SJSA1 (cell line): ENCODE data around the gene IL1RAPL1. TPM values are rescaled to one million over a fixed set of nuclear protein-coding genes. Genes with fewer than 3 reads are reported as not detected.
"Not testable (repeated sequence)": the region's sequence is repeated elsewhere in the genome, so short reads cannot be mapped to it uniquely, and the experiment has no call there.

Experiments
- DNase-seq, 2 experiments: peaks; one replicate each; pipeline ENCODE4 v3.0.0-alpha.2; 2015 to 2020; ENCODE audit warnings: low spot score in 2 of 2, low read depth in 1 of 2
- H3K27ac ChIP-seq: fragments of 250-450 bp; sonication (Bioruptor Pico); 2 replicates; pipeline ENCODE4 v1.5.1; 2020; ENCODE audit warnings: mild to moderate bottlenecking, moderate library complexity
- H3K27me3 ChIP-seq: fragments of 250-450 bp; sonication (Bioruptor Pico); replicated peaks from 2 replicates; pipeline ENCODE4 v1.5.1; 2020; ENCODE audit warnings: mild to moderate bottlenecking, moderate library complexity
- H3K36me3 ChIP-seq: fragments of 250-450 bp; sonication (Bioruptor Pico); 2 replicates; pipeline ENCODE4 v1.5.1; 2020; ENCODE audit warnings: mild to moderate bottlenecking
- H3K4me1 ChIP-seq: fragments of 250-450 bp; sonication (Bioruptor Pico); replicated peaks from 2 replicates; pipeline ENCODE4 v1.6.1; 2021; ENCODE audit warnings: mild to moderate bottlenecking
- H3K4me3 ChIP-seq: fragments of 250-450 bp; sonication (Bioruptor Pico); 2 replicates; pipeline ENCODE4 v1.5.1; 2020; ENCODE audit warnings: mild to moderate bottlenecking
- H3K9me3 ChIP-seq: fragments of 250-450 bp; sonication (Bioruptor Pico); replicated peaks from 2 replicates; pipeline ENCODE4 v1.5.1; 2020; ENCODE audit warnings: mild to moderate bottlenecking
- total RNA-seq: library from RNA; depleted of rRNA; stranded (reverse); fragments of >200 nt; shearing (Covaris generic); gene quantifications from 2 replicates; pipeline ENCODE4 v1.2.3, GENCODE V29; 2014

IL1RAPL1 gene
- total RNA-seq, 1 experiment from 2014 or later: not detected

GRCh38 chrX:29348288-29348687 lies 761.0 kb downstream of the IL1RAPL1 start:
- Histone ChIP-seq H3K27me3 (no peaks in the 10 kb centered on the region), H3K27ac (no peak overlapping the region), H3K9me3 (no peaks in the 10 kb centered on the region), H3K36me3 (no peaks in the 10 kb centered on the region), H3K4me1 (no peaks in the 10 kb centered on the region), H3K4me3 (no peak overlapping the region)
- no peak for DNase-seq

GRCh38 chrX:29359276-29359675 lies 772.0 kb downstream of the IL1RAPL1 start:
- no peaks in the 10 kb centered on the region for H3K9me3 ChIP-seq
- H3K27me3 ChIP-seq: no peaks in the 10 kb centered on the region
- no peak for DNase-seq
- no peak overlapping the region for H3K4me3 ChIP-seq
- no peaks in the 10 kb centered on the region for H3K4me1 ChIP-seq
- no peaks in the 10 kb centered on the region for H3K36me3 ChIP-seq
- H3K27ac ChIP-seq: no peak overlapping the region

GRCh38 chrX:29374765-29375164 lies 787.5 kb downstream of the IL1RAPL1 start:
- DNase-seq, H3K27me3 ChIP-seq, H3K9me3 ChIP-seq, H3K36me3 ChIP-seq, H3K4me3 ChIP-seq, H3K4me1 ChIP-seq, H3K27ac ChIP-seq: not testable (repeated sequence)

- Histone ChIP-seq H3K27me3 (no peaks in the 10 kb centered on the region), H3K36me3 (no peaks in the 10 kb centered on the region), H3K27ac (no peak overlapping the region), H3K9me3 (no peaks in the 10 kb centered on the region), H3K4me3 (no peak overlapping the region), H3K4me1 (no peaks in the 10 kb centered on the region)
- DNase-seq: no peak
Measured at GRCh38 chrX:29376584-29376983, 789.3 kb downstream of the IL1RAPL1 start.

GRCh38 chrX:29382811-29383210 lies 795.6 kb downstream of the IL1RAPL1 start:
- H3K4me3 ChIP-seq: no peak overlapping the region
- DNase-seq: no peak
- no peaks in the 10 kb centered on the region for H3K27me3 ChIP-seq
- H3K27ac ChIP-seq: no peak overlapping the region
- H3K36me3 ChIP-seq: no peaks in the 10 kb centered on the region
- H3K4me1 ChIP-seq: no peaks in the 10 kb centered on the region
- H3K9me3 ChIP-seq: no peaks in the 10 kb centered on the region

- Histone ChIP-seq H3K9me3 (no peaks in the 10 kb centered on the region), H3K4me3 (no peak overlapping the region), H3K27ac (no peak overlapping the region), H3K36me3 (no peaks in the 10 kb centered on the region), H3K27me3 (no peaks in the 10 kb centered on the region), H3K4me1 (no peaks in the 10 kb centered on the region)
- no peak for DNase-seq
Measured at GRCh38 chrX:29388509-29388908, 801.3 kb downstream of the IL1RAPL1 start.

GRCh38 chrX:29397506-29397905 lies 810.3 kb downstream of the IL1RAPL1 start:
- Histone ChIP-seq H3K4me1 (no peaks in the 10 kb centered on the region), H3K4me3 (no peak overlapping the region), H3K36me3 (no peaks in the 10 kb centered on the region), H3K27me3 (no peaks in the 10 kb centered on the region), H3K9me3 (no peaks in the 10 kb centered on the region), H3K27ac (no peak overlapping the region)
- no peak for DNase-seq

GRCh38 chrX:29407357-29407756 lies 820.1 kb downstream of the IL1RAPL1 start:
- no peaks in the 10 kb centered on the region for H3K4me1 ChIP-seq
- no peaks in the 10 kb centered on the region for H3K27me3 ChIP-seq
- H3K27ac ChIP-seq: no peak overlapping the region
- no peak for DNase-seq
- no peaks in the 10 kb centered on the region for H3K9me3 ChIP-seq
- no peaks in the 10 kb centered on the region for H3K36me3 ChIP-seq
- H3K4me3 ChIP-seq: no peak overlapping the region

- Histone ChIP-seq H3K9me3 (no peaks in the 10 kb centered on the region), H3K27me3 (no peaks in the 10 kb centered on the region), H3K4me1 (no peaks in the 10 kb centered on the region), H3K36me3 (no peaks in the 10 kb centered on the region), H3K27ac (no peak overlapping the region), H3K4me3 (no peak overlapping the region)
- no peak for DNase-seq
Measured at GRCh38 chrX:29419774-29420553, 832.7 kb downstream of the IL1RAPL1 start.

GRCh38 chrX:29422034-29422433 lies 834.8 kb downstream of the IL1RAPL1 start:
- DNase-seq: no peak
- no peaks in the 10 kb centered on the region for H3K36me3 ChIP-seq
- H3K9me3 ChIP-seq: no peaks in the 10 kb centered on the region
- no peak overlapping the region for H3K4me3 ChIP-seq
- H3K27ac ChIP-seq: no peak overlapping the region
- no peaks in the 10 kb centered on the region for H3K27me3 ChIP-seq
- no peaks in the 10 kb centered on the region for H3K4me1 ChIP-seq

- H3K27ac ChIP-seq: no peak overlapping the region
- no peaks in the 10 kb centered on the region for H3K36me3 ChIP-seq
- no peaks in the 10 kb centered on the region for H3K4me1 ChIP-seq
- no peak for DNase-seq
- H3K4me3 ChIP-seq: no peak overlapping the region
- H3K27me3 ChIP-seq: no peaks in the 10 kb centered on the region
- no peaks in the 10 kb centered on the region for H3K9me3 ChIP-seq
Measured at GRCh38 chrX:29431895-29432294, 844.6 kb downstream of the IL1RAPL1 start.

GRCh38 chrX:29432534-29432933 lies 845.3 kb downstream of the IL1RAPL1 start:
- Histone ChIP-seq H3K4me1 (no peaks in the 10 kb centered on the region), H3K27me3 (no peaks in the 10 kb centered on the region), H3K36me3 (no peaks in the 10 kb centered on the region), H3K9me3 (no peaks in the 10 kb centered on the region), H3K27ac (no peak overlapping the region), H3K4me3 (no peak overlapping the region)
- no peak for DNase-seq

GRCh38 chrX:29434939-29435338 lies 847.7 kb downstream of the IL1RAPL1 start:
- no peaks in the 10 kb centered on the region for H3K4me1 ChIP-seq
- no peaks in the 10 kb centered on the region for H3K36me3 ChIP-seq
- H3K4me3 ChIP-seq: no peak overlapping the region
- no peak overlapping the region for H3K27ac ChIP-seq
- no peaks in the 10 kb centered on the region for H3K9me3 ChIP-seq
- no peaks in the 10 kb centered on the region for H3K27me3 ChIP-seq
- DNase-seq: no peak

GRCh38 chrX:29435396-29435795 lies 848.1 kb downstream of the IL1RAPL1 start:
- H3K36me3 ChIP-seq: no peaks in the 10 kb centered on the region
- no peaks in the 10 kb centered on the region for H3K27me3 ChIP-seq
- no peaks in the 10 kb centered on the region for H3K9me3 ChIP-seq
- no peak overlapping the region for H3K4me3 ChIP-seq
- H3K4me1 ChIP-seq: no peaks in the 10 kb centered on the region
- no peak for DNase-seq
- H3K27ac ChIP-seq: no peak overlapping the region

GRCh38 chrX:29447867-29448266 lies 860.6 kb downstream of the IL1RAPL1 start:
- Histone ChIP-seq H3K36me3 (no peaks in the 10 kb centered on the region), H3K4me1 (no peaks in the 10 kb centered on the region), H3K27me3 (no peaks in the 10 kb centered on the region), H3K27ac (no peak overlapping the region), H3K9me3 (no peaks in the 10 kb centered on the region), H3K4me3 (no peak overlapping the region)
- no peak for DNase-seq
